ENCODE data around the gene SP6. TPM values are rescaled to one million over a fixed set of nuclear protein-coding genes. Genes with fewer than 3 reads are reported as not detected.

Gene SP6
- total and polyA plus RNA-seq, 2 of the 8 experiments (the other 6 are each of a cell fraction or from before 2014, with no cell fraction given): 1.2 to 1.5 TPM

DNA sequence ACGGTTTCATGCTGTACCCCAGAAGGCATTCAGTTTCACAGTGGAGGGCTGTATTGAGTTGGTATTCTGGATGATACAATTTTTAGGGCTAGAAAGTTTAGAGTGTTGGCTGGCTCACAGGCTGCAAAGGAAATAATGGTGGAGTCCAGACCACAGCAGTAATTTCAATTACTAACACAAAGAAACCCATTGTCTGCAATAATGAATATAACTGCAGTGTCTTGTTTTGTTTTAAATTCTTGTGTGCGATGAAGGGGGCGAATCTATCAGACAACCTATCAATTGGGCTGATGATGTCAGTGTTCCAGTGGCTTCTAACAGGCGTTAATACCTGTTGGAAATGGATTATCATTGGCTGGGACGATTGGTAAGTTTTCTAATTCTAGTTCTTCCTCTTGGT, 46.6 kb upstream of the SP6 start:
- Histone ChIP-seq H3K79me2 (ENCODE audit: control insufficient read depth in 1 of 2, insufficient read depth in 2 of 2, low read length in 2 of 2) (peaks cover 0 to 21% of the 10 kb centered on the region in 2 experiments; a peak in 3 of 4 replicates), H2BK120ac (replicated peaks; ENCODE audit: low read depth, low read length) (no peak overlapping the region)
- CTCF ChIA-PET (ENCODE audit: partially characterized antibody): interaction anchor here (1.3 kb wide), 1 partner anchor 58 kb away, joined by 3 read pairs; no protein-coding TSS in a partner anchor
- TF ChIP-seq SIRT6 (IDR thresholded peaks at IDR 0.05; ENCODE audit: low read length) (no peak), CTBP2 (IDR thresholded peaks at IDR 0.05; ENCODE audit: borderline replicate concordance, insufficient read depth, insufficient read length, low read length) (no peak), TEAD4 (IDR thresholded peaks at IDR 0.05; ENCODE audit: low read depth, low read length) (no peak), EP300 (IDR thresholded peaks at IDR 0.05; ENCODE audit: borderline replicate concordance in 1 of 2, low read depth in 2 of 2, low read length in 2 of 2) (no peak), CBX5 (IDR thresholded peaks at IDR 0.05; ENCODE audit: low read depth, low read length) (no peak), BRCA1 (IDR thresholded peaks at IDR 0.05; ENCODE audit: low read depth, low read length) (no peak), KDM4A (IDR thresholded peaks at IDR 0.05; ENCODE audit: low read depth, low read length, severe bottlenecking) (no peak), CBX8 (IDR thresholded peaks at IDR 0.05; ENCODE audit: borderline replicate concordance, low read depth, low read length) (no peak), POLR2AphosphoS5 (IDR thresholded peaks at IDR 0.05; ENCODE audit: low read depth, low read length) (no peak), RNF2 (IDR thresholded peaks at IDR 0.05; ENCODE audit: borderline replicate concordance, low read depth, low read length, missing control alignments, poor library complexity, severe bottlenecking) (no peak), HDAC2 (IDR thresholded peaks at IDR 0.05; ENCODE audit: borderline replicate concordance in 1 of 2, low read depth in 2 of 2, low read length in 2 of 2) (no peak), CREB1 (IDR thresholded peaks at IDR 0.05) (no peak)
- TF ChIP-seq, protein P1, sequence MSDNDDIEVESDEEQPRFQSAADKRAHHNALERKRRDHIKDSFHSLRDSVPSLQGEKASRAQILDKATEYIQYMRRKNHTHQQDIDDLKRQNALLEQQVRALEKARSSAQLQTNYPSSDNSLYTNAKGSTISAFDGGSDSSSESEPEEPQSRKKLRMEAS (IDR thresholded peaks at IDR 0.05): no peak

More for the DNA sequence above, 46.6 kb upstream of the SP6 start:
- no peak overlapping the region for H2BK5ac ChIP-seq (ENCODE audit: low read depth, low read length)
- H4K5ac ChIP-seq (ENCODE audit: insufficient read length, low read depth, low read length): no peak overlapping the region
- no peak overlapping the region for H3K18ac ChIP-seq (ENCODE audit: extremely low read depth, low read length)
- H3K9ac ChIP-seq (replicated peaks in 1 of 4; ENCODE audit: extremely low read depth in 1 of 4, low read depth in 3 of 4, low read length in 3 of 4): no peak overlapping the region; a peak in 1 of 7 replicates
- no peaks in the 10 kb centered on the region for H3K36me3 ChIP-seq (ENCODE audit: control insufficient read depth in 2 of 4, insufficient read depth in 4 of 4, low read length in 3 of 4)
- 94% methylated on average over 5 of the region's 5 CpGs; no CpG with 5 or more reads in 1 of the 2 experiments for WGBS, 2 experiments (ENCODE audit: extremely low coverage in 1 of 2, insufficient coverage in 1 of 2, insufficient read length in 1 of 2, insufficient replicate concordance in 2 of 2, low coverage in 1 of 2, low lambda C conversion rate in 2 of 2, missing lambda C conversion rate in 1 of 2)
- DNase-seq (ENCODE audit: low read depth in 1 of 2, low spot score in 2 of 2) (no peak), FAIRE-seq (no peak)
- no peak overlapping the region for H2AK5ac ChIP-seq (ENCODE audit: low read depth, low read length)
- no peak overlapping the region for H3K14ac ChIP-seq (ENCODE audit: insufficient read length)
- H3K4ac ChIP-seq (replicated peaks; ENCODE audit: insufficient read length, low read depth, low read length): no peak overlapping the region
- no peaks in the 10 kb centered on the region for H3K9me3 ChIP-seq (ENCODE audit: insufficient read depth in 2 of 2, low read depth in 1 of 2, low read length in 1 of 2)
- H3K79me1 ChIP-seq (ENCODE audit: low read depth, low read length): peaks cover 10% of the 10 kb centered on the region; the same call in 1 of the 2 replicates
- H3K4me3 ChIP-seq (ENCODE audit: extremely low read depth in 1 of 4, insufficient read depth in 2 of 4, low read depth in 3 of 4, low read length in 4 of 4): peak overlapping the region in 2 of 4 experiments; percentile 72 to 94; a peak in 3 of 8 replicates
- POLR2A ChIA-PET (ENCODE audit: partially characterized antibody): interaction anchor here (0.7 to 1.0 kb wide), 2 partner anchors 14 to 50 kb away, joined by 3 read pairs; no protein-coding TSS in a partner anchor
- H2BK12ac ChIP-seq (ENCODE audit: low read depth, low read length): no peak overlapping the region
- peaks cover 7 to 20% (median 12%) of the 10 kb centered on the region in 4 experiments for H3K4me1 ChIP-seq (replicated peaks in 1 of 4; ENCODE audit: control insufficient read depth in 3 of 4, insufficient read depth in 4 of 4, low read length in 3 of 4)
- H3K23me2 ChIP-seq (ENCODE audit: low read depth, low read length): peaks cover 6% of the 10 kb centered on the region
- no peak overlapping the region for H4K91ac ChIP-seq (replicated peaks; ENCODE audit: insufficient read length, low read length)
- no peak overlapping the region for H2BK20ac ChIP-seq (ENCODE audit: low read length)
- peak overlapping the region; percentile 90 to 95; a peak in 3 of 4 replicates for H3K4me2 ChIP-seq (ENCODE audit: insufficient read depth in 1 of 2, low read depth in 2 of 2, low read length in 2 of 2)
- no peak overlapping the region for H2BK15ac ChIP-seq (ENCODE audit: low read length)
- H3K23ac ChIP-seq (ENCODE audit: insufficient read length): no peak overlapping the region
- no peak overlapping the region for H3K27ac ChIP-seq (ENCODE audit: low read depth, low read length)
- H3K56ac ChIP-seq (replicated peaks; ENCODE audit: insufficient read length, low read depth, low read length): no peak overlapping the region
- no peaks in the 10 kb centered on the region; a peak in 1 of 7 replicates for H3K27me3 ChIP-seq (replicated peaks in 1 of 4; ENCODE audit: control insufficient read depth in 3 of 4, extremely low read depth in 1 of 4, insufficient read depth in 3 of 4, low read length in 3 of 4)
- H2AFZ ChIP-seq (ENCODE audit: low read length): no peak overlapping the region
- peaks cover 0 to 3% of the 10 kb centered on the region in 2 experiments for H4K20me1 ChIP-seq (replicated peaks in 1 of 2; ENCODE audit: control insufficient read depth in 1 of 2, insufficient read depth in 2 of 2, low read length in 2 of 2)
- H4K8ac ChIP-seq (ENCODE audit: extremely low read depth, insufficient read depth, low read length): no peak overlapping the region

All from H1 (cell line).